ENCODE data around the gene NR1D2.
"Not testable (repeated sequence)": the region's sequence is repeated elsewhere in the genome, so short reads cannot be mapped to it uniquely, and the experiment has no call there.

NR1D2 gene

GRCh38 chr3:24010834-24011233 is 65.7 kb downstream of the NR1D2 start:
- DNase-seq, result not testable (repeated sequence)

- no peak for DNase-seq
Observed at GRCh38 chr3:24012589-24013269, 67.6 kb downstream of the NR1D2 start.

GRCh38 chr3:24017305-24017704 is 72.2 kb downstream of the NR1D2 start:
- peak; percentile 40 for DNase-seq

GRCh38 chr3:24018784-24019570 is 73.9 kb downstream of the NR1D2 start:
- no peak for DNase-seq

GRCh38 chr3:24019585-24019984 is 74.5 kb downstream of the NR1D2 start:
- no peak for DNase-seq

- no peak for DNase-seq
Observed at GRCh38 chr3:24020036-24020691, 75.1 kb downstream of the NR1D2 start.

- no peak for DNase-seq
Observed at GRCh38 chr3:24023197-24023596, 78.1 kb downstream of the NR1D2 start.

GRCh38 chr3:24025805-24026204 is 80.7 kb downstream of the NR1D2 start:
- DNase-seq, result no peak

- not testable (repeated sequence) for DNase-seq
Observed at GRCh38 chr3:24026665-24027064, 81.6 kb downstream of the NR1D2 start.

- DNase-seq, result no peak
Observed at GRCh38 chr3:24027946-24028345, 82.9 kb downstream of the NR1D2 start.

All from eye (tissue), 1 donor.